SW 1271 (cell line): Measurements from ENCODE around the gene HS6ST1.

ENCODE experiments used
- DNase-seq, 2 experiments: peaks; one replicate each; lab custom pipeline; 2025; lab: John Stamatoyannopoulos, UW

Gene HS6ST1

DNA sequence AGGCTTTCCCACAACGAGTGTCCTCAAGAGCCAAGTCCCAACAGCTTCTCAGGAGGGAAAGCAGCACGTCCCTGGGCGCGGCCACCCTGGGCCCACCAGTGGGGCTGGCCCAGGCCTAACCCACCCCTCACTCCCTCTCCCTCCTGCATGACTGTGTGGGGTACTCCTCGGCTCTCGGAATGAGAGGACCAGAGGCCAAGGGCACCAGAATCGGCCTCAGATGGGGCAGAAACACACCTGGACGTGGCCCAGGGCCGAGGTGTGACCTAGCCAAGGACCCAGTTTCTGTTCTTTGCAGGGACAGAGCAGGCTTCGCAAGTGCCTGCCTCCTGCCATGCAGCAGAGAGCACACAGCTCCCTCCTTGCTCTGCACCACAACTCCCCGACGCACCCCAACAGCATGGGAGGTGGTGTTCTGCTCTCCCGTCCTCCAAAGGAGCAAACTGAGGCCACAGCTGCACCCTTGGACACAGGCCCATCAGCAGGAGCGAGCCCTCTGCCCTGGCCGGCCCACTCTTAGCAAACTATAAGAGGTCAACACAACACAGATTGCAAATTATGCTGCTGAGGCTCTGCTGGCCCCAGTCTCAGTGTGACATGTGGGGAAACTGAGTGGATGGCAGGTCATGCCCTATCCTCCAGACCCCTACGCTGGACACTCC is 19.7 kb downstream of the HS6ST1 start:
- DNase-seq: no peak

DNA sequence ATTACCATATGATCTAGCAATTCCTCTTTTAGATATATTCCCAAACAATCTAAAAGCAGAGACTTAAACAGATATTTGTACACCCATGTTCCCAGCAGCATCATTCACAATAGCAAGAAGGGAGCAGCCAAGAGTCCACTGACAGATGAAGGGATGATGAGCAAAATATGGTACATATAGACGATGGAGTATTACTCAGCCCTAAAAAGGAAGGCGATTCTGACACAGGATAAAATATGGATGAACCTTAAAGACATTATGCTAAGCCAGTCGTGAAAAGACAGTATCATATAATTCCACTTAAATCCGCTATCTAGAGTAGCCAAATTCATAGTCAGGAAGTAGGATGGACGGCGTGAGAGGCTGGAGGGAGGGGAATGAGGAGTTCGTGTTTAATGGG is 20.4 kb downstream of the HS6ST1 start:
- DNase-seq: no peak

DNA sequence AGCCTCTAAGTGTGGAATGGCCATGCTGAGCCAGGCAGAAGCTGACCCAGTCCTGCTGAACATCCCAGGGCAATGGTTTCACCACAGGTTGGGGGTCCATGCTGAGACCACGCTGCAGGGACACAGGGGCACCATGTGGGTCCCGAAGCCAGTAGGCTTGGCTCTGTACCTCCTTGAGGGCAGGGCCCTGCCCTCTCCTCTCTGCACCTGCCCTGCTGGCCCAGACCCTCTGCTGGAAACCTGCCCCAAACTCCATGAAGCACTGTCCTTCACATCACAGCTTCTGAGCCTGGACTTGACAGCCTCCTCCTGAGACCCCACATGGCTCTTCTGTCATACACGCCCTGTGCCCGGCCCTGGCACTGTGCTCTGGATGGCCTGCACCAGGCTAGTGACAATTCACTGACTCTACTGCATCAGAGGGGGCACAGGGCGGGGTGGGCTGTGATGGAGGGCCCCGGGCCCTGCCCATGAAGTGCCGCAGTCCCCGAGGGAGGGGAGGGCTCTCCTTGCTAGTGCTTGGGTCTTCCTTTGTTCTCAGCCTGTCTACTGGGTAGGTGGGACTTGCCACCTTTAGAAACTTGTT is 24.7 kb downstream of the HS6ST1 start:
- DNase-seq: no peak

DNA sequence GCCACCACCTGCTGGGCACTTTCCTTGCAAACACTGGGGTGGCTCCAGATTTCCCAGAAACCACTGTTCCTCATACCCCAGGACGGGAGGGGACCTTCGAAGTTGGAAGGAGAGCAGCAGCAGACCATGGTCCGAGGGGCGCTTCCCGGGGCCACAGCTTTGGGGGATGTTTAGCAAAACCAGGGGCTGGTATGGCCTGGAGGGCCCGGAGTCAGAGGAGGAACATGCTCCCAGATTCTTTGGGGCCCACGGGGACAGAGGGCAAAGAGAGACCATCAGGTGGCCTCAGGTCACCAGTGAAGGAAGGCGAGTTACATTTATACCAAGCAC is 25.3 kb downstream of the HS6ST1 start:
- no peak for DNase-seq

DNA sequence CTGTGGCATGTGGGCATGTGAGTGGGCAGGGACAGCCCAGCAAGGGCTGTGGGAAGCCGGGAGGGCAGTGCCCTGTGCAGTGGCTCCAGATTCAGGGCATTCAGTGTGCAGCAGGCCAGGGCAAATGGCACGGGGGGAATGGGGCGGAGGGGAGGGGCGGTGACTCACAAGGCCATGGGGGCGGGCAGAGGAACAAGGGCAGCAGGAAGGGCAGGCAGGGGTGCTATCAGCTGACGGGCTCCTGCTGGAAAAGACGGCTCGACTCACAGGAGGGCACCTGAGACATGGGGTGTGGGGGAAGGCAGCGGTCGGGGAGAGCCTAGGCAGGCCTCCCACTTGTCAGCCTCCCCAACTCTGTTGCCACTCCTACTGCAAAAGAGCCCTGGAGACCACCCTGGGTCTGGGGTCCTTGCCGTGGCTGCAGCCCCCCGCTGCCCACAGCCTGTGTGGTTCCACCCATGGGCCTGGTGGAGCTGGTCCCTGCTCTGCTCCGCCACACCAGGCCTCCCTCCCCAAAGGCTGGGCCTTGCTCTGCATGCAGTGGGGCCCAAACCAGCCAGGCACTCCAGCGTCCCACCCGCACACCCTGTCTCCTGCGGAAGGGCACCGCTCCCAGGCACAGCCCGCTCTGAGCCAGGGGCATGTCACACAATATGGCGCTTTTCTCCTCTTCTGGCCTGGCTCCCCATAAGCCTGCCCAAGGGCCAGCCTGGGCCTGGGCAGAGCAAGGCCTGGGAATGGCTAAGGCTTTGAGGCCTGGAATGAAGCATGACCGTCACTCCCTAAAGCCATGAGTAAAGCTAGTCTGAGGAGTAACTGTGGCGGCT is 25.9 kb downstream of the HS6ST1 start:
- DNase-seq: no peak

DNA sequence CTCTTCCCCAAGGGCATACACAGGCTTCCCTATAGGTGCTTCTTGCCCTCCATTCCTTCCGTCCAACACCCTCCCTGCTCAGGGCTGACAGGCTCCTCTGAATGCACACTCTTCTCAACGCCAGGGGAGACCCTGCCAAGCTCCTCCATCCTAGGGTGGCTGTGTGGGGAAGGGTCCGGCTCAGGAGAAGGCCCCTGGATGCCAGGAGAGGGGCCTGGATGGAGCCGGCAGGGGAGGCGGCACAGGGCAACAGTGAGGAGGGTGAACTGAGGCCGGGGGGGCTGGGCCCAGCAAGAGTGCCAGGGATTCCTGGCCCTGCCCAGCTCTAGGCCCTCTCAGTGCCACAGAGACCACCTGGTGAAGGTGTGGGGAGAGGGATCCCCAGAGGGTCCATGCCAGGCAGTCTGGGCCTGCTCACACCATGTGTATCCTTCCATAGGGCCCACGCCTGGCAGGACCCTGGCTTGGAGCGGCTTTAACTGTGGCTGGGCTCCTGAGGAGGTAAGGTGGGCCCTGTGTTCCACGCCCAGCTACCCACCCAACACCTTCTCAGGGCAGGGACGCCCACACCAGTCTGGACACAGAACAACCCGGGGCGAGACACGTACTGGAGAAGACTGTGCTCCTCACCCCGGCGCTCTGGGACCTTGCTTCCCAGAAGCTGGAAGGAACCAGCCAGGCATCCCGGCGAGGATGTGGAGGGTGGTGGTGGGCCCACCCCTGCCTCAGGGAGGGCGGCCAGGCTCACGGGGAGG is 26.6 kb downstream of the HS6ST1 start:
- no peak for DNase-seq

DNA sequence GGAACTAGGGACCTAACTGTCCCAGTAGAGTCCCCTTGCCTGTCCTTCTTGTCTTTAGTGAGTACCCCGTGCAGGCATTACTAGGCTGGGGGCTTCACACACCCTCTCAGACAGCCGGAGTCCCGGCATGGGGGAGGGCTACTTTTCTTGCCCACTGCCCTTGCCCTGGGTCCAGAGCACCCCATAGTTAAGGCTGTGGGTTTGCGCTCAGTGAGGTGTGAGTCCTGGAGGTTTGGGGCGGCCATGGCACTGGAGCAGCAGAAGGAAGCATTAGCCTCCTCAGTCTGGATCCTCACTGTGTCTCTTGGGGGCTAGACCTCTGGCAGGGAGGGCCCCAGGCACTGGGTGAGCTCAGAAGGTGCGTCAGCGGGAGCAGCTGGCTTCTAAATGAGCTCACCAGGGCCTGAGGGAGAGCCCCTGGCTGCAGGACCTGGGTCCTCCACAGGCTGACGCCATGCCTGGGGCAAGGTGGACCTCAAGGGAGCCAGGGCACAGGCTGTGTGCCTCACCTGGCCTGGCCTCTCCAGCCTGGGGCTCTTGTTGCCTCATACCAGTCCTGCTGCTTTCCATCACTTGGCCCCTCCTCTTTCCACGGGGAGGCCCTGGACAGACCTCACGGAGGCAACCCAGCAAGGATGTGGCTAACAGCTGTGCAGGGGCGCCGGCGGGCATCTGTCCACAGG is 27.4 kb downstream of the HS6ST1 start:
- DNase-seq: no peak

DNA sequence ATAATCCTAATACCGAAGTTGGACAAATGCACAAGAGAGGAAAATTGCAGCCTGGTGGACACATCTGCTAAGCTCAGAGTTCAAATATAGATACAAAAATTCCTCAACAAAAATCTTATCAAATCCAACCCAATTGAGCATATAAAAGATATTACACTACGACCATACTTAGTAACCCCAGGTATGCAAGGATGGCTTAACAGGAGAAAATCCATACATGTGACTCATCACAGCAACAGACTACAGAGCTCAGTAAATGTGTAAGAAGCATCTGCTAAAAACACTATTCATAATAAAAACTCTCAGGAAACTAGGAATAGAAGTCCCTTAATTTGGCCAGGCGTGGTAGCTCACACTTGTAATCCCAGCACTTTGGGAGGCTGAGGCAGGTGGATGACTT is 28.3 kb downstream of the HS6ST1 start:
- no peak for DNase-seq

DNA sequence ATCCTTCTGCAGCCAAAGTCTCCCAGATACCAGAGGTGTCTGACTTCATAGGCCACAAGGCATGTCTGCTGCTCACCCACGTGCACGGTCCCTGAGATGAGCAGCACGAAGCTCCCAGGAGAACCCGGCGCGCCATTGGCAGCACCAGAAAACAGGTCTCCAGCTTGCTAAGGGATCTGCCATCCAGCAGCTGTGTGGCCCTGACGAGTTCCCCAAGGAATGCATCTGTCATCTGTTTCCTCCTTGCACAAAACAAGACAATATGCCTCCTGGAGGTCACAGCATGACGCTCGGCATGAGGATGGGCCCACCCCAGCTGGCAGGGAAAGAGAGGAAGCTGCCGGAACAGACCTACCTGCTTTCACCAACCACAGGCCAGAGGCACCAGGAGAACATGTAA is 29.2 kb downstream of the HS6ST1 start:
- DNase-seq: no peak

DNA sequence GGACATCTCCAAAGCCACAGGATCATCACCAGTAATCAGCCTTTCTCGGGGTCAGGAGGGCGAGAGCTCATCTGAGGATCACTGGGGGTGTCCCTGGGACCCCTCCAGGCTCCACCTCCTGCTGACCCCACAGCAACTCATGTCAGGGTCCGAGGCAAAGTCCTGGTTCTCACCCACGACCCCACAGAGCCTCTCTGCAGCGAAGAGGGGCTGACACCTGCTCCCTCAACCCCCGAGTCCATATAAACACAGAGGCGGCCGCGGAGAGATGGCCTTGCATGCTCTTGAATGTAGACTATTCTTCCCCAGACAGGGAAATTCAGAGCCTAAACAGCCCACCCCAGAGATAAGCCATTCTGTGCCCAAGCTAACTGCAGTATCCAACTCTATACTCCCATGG is 29.9 kb downstream of the HS6ST1 start:
- DNase-seq: no peak

DNA sequence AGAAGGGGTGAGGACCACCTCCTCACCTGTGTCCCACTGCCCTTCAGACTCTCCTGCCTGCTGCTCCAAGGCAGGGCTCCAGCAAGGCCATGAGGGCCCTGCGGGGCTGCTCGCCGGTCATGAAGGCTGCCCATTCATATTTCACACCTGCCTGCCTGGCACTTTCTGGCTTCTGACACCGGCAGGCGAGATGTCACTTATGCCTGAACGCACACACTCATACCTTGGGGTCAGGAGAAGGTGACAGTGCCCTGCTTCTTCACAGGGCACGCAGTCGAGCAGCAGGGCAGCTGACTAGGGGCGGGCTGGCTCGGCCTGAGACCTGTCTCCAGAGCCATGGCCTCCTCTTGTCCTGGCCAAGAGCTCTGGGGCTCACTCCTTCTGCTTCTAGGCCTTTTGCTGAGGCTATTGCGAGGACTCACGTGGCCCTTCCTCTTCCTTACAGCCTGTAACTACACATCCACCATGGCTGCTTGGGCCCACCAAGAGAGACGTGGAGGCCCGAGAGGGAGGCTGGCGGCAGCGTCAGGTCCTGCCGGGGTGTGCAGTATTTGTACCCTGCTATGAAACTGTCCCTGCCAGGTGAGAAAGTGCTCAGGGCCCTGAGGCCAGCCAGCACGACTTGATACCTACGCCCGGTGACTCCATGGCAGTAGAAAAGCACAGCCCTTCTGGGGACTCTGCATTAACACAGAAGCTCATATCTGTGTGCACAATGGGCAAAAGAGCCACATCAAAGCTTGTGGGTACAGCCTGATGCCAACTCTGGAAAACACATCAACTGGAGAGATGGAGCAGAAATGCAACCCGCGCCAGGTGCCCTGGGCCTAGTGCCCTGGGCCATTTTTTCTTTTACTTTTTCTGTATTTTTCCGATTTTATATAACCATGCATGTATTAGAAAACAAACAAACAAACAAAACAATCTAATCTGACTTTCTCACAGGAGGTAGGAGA is 30.6 kb downstream of the HS6ST1 start:
- DNase-seq: no peak

DNA sequence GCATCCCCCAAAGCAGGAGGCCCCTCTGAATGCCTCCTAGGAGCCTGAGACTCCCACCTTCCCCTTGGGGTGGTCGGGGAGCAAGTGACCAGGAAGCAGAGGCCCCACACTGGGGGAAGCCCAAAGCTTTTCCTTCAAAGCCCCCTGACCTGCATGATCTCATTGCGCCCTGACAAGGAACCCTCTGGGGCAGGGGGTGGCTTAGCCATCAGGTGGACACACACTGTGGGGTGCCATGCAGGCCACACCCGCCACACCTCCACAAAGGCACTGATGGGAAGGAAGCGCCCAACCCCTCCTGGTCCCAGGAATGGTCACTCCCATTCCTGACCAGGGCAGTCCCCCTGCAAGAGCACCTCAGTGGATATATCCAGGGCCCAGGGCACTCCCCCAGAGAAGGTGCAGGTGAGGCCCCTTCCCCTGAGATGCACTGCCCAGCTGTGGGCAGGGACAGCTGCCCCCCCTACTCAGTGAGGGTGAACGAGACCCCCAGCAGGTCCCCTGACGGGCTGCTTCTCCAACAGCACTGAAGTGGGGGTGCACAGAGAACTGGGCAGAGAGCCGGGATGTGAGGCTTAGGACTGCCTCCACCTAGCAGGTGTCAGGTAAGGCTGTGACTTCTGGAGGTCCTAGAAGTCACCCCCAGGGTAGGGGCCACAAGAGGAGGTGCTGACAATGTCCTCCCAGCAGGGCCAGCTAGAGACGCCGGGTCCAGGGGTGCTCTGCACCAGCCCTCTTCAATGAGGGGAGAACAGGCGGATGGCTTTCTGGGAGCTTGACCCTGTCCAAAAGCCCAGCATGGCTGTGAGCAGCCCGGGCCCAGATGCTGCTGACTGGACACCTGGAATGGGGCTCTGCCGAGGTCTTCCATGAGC is 31.5 kb downstream of the HS6ST1 start:
- no peak for DNase-seq

DNA sequence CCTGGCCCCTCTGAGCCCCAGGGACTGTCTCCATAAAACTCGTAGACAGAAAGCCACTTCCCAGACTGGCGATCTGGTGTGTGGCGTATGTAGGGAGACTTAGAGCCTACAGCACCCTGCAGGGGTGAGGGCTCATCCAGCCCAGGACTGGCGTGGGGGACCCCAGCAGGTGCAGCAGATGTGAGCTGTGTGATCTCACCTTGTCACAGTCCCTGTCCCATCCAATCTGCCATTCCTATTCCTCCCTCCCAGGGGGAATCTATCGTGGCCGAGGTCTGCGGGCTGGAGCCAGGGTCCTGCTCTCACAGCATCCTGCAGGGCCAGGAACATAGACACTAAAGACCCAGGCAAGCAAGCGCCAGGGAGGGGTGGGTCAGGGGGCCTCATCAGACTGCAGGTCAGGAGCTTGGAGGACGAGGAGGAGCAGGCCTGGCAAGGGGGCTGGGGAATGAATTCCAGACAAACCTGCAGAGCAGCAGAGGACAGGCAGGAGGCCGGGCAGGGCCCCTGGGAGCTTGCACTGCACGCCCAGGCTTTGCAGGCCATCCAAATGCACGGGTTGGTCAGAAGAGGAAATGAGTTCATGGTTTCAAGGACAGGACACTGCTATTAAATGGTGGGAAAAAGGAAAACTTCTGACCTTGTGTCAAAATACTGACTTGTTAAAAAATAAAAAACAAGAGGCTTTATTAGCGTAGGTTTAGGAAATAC is 32.5 kb downstream of the HS6ST1 start:
- DNase-seq: no peak

DNA sequence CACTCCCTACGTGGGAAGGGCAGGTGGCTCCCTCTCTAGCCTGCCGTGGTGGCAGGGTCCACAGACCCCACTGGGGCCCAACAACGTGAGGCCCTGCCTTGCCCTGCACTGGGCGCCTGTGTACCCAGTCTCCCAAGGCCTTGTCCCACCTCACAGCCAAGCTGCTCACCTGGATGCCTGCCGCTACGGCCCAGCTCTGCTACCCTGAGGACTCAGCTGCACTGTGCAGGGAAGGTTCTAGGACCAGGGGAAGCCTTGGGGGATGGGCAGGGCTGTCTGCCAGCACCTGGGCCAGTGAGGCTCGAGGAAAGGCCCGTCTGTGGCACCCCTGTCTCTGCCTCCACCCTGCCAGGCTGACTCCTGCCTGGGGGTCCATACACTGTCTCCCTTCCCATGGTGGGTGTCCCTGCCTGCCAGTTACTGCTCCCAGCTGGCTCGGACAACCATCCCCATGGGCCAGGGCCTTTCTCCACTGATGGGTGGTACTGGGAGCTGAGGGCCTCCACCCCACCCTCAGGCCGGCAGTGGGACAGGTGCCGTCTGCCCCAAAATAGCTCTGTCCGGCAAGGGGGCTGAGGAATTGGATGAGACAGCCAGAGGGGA is 33.2 kb downstream of the HS6ST1 start:
- no peak for DNase-seq

DNA sequence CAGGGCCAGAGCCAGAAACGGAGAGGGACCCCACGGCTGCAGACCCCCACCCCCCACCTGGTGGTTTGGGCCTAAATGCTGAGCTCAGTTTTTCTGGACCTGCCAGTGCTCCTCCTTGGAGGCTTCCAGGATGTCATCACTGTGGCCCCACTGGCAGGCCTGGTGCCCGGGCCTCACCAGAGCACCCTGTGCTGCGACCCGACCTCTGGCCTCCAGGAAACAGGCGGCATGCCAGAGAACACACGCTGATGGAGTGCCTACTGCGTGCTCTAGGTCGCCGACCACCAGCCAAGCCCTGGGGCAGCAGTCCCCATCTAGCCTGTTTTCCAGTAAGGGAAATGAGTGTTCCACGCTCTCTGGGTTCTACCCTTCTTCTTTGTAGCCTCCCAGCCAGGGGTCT is 33.8 kb downstream of the HS6ST1 start:
- no peak for DNase-seq

DNA sequence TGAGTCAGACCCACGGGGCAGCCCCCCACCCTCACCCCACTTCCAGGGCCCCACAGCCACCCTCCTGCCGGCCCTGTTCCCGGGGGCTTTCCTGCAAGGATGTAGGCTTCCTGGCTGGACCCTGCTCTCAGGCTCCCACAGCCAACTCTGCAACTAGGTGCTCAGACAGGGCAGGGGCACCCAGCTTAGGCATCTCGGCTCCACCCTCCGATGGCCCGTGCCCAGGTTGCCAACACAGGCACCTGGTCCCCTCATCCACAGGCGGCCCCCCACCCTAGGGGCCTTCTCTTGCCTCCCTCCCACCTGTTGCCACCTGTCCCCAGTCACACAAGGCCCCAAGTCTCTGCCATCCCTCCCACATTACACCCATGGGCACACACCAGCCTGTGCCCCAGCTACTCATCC is 34.6 kb downstream of the HS6ST1 start:
- DNase-seq: no peak

DNA sequence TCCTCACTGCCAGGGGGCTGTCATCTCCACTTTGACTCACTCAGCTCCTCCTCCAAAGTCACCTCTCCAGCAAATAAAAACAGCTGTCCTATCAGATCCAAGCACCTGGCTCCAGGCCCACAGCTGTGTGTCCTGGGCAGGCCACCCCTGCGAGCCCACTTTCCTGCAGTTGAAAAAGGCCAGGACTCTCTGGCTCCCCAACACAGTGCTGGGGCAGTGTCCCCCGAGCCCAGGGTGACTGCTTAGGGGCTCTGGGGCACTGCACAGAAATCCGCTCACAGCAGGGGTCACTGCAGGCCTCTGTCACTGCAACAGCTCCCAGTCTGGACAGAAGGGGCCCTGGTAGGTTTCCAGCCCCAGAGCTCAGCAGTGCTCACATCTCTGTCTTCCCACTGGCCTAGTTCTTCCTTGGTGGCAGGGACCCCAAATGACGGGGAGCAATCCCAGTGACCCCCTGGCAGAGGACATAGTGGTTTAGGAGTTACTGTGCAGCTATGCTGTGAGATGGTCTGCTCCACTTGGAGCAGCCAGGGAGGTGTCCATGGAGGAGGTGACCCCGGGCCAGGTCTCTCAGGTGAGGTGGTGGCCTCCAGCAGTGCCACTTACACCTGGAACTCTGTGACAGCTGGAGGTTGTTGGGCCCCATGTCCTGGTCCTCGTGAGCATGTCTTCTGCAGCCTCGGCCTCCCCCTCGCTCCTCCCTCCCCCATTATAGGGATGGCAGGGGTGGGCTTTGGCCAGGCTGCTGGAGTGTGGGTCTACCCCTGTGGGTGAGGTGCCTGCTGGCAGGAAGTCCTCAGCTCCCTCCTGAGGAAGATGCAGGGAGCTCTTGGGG is 35.5 kb downstream of the HS6ST1 start:
- DNase-seq: no peak
